Natural killer cell treated with Interleukin-12 subunit alpha and Interleukin-12 subunit beta and Interleukin-15 and Interleukin-18, amount 100 ng/mL, for 72 hours (primary cell): ENCODE data around the gene IL23A. TPM values are rescaled to one million over a fixed set of nuclear protein-coding genes. Genes with fewer than 3 reads are reported as not detected.

Experiments used
- ATAC-seq, 2 donors: fragments of 150-1000 bp; cut with Tn5 transposase in 1 of 2; sonication (Bioruptor Pico), chemical (Tn5 transposase) in 1 of 2; 2 replicates each; pipeline ENCODE4 v1.10.0; 2021
- DNase-seq: peaks from one replicate; pipeline ENCODE4 v3.0.0; 2022; ENCODE audit warnings: low spot score
- H3K27ac Mint-ChIP-seq, 2 donors: 1 replicate in 1 of 2; 2 replicates in 1 of 2; pipeline ENCODE4 v1.8.0; 2022; ENCODE audit warnings: mixed read lengths in 2 of 2, mild to moderate bottlenecking in 1 of 2, moderate library complexity in 1 of 2
- H3K27me3 Mint-ChIP-seq, 2 donors: 1 replicate in 1 of 2; 2 replicates in 1 of 2; pipeline ENCODE4 v1.8.0; 2022; ENCODE audit warnings: mixed read lengths in 2 of 2
- H3K36me3 Mint-ChIP-seq: one replicate; pipeline ENCODE4 v1.8.0; 2022; ENCODE audit warnings: mixed read lengths
- H3K4me1 Mint-ChIP-seq, 2 donors: 1 replicate in 1 of 2; 2 replicates in 1 of 2; pipeline ENCODE4 v1.8.0; 2022; ENCODE audit warnings: low read depth in 2 of 2, mixed read lengths in 2 of 2, mild to moderate bottlenecking in 1 of 2
- H3K4me3 Mint-ChIP-seq: one replicate; pipeline ENCODE4 v1.8.0; 2022; ENCODE audit warnings: mixed read lengths
- H3K9me3 Mint-ChIP-seq: 2 replicates; pipeline ENCODE4 v1.8.0; 2022; ENCODE audit warnings: mixed read lengths
- total RNA-seq, 2 donors: library from RNA; stranded (reverse); gene quantifications; one replicate each; pipeline ENCODE4 v1.2.3, GENCODE V29; 2022

Gene IL23A
- total RNA-seq, 2 donors from 2014 or later, result 0.84 to 1.3 TPM

- Mint-ChIP-seq H3K27me3 (peaks cover 3 to 5% of the 10 kb centered on the region in 2 donors), H3K36me3 (peaks cover 6% of the 10 kb centered on the region), H3K9me3 (no peaks in the 10 kb centered on the region), H3K4me3 (no peak overlapping the region), H3K27ac (no peak overlapping the region), H3K4me1 (no peaks in the 10 kb centered on the region)
- ATAC-seq (no peak), DNase-seq (no peak)
Measured at GRCh38 chr12:56387152-56387736, 48.6 kb downstream of the IL23A start.

GRCh38 chr12:56389412-56389811 lies 50.7 kb downstream of the IL23A start:
- no peak overlapping the region for H3K27ac Mint-ChIP-seq

More at GRCh38 chr12:56389412-56389811, 50.7 kb downstream of the IL23A start:
- ATAC-seq (no peak), DNase-seq (no peak)
- Mint-ChIP-seq H3K36me3 (peaks cover 6% of the 10 kb centered on the region), H3K4me1 (no peaks in the 10 kb centered on the region), H3K27me3 (peaks cover 3 to 5% of the 10 kb centered on the region in 2 donors), H3K9me3 (no peaks in the 10 kb centered on the region), H3K4me3 (no peak overlapping the region)

Other genes with a start within 250 kb of the IL23A start
- gene PA2G4, start 234.3 kb upstream of the IL23A start, total RNA-seq, result 100 to 1,000 TPM; 233 to 318 TPM
- gene RPL41, start 222.3 kb upstream of the IL23A start, total RNA-seq, result 1,000 to 10,000 TPM; 2,363 to 2,700 TPM
- gene ZC3H10, start 220.6 kb upstream of the IL23A start, total RNA-seq, result 10 to 100 TPM; 11.4 to 14.9 TPM
- 100 to 1,000 TPM in 1 of 2 donors, 10 to 100 TPM in 1; 89.3 to 120 TPM for gene ESYT1, start 210.6 kb upstream of the IL23A start, total RNA-seq
- gene MYL6B, start 186.3 kb upstream of the IL23A start, total RNA-seq, result 10 to 100 TPM; 32.0 to 65.5 TPM
- 1,000 to 10,000 TPM; 1,441 to 1,555 TPM for gene MYL6, start 180.5 kb upstream of the IL23A start, total RNA-seq
- 100 to 1,000 TPM; 102 to 166 TPM for gene SMARCC2, start 149.4 kb upstream of the IL23A start, total RNA-seq
- 10 to 100 TPM; 34.1 to 48.8 TPM for gene RNF41, start 117.0 kb upstream of the IL23A start, total RNA-seq
- 10 to 100 TPM; 66.3 to 81.6 TPM for gene NABP2, start 114.5 kb upstream of the IL23A start, total RNA-seq
- 1 to 10 TPM in 1 of 2 donors, under 1 TPM in 1; 0.50 to 1.4 TPM for gene SLC39A5, start 108.8 kb upstream of the IL23A start, total RNA-seq
- 10 to 100 TPM; 59.3 to 99.3 TPM for gene ANKRD52, start 80.5 kb upstream of the IL23A start, total RNA-seq
- gene COQ10A, start 71.9 kb upstream of the IL23A start, total RNA-seq, result 10 to 100 TPM; 15.4 to 26.1 TPM
- 100 to 1,000 TPM; 206 to 278 TPM for gene CS, start 38.6 kb upstream of the IL23A start, total RNA-seq
- 100 to 1,000 TPM; 132 to 162 TPM for gene CNPY2, start 22.9 kb upstream of the IL23A start, total RNA-seq
- gene PAN2, start 4.9 kb upstream of the IL23A start, total RNA-seq, result 10 to 100 TPM; 22.8 to 42.8 TPM
- 100 to 1,000 TPM in 1 of 2 donors, 10 to 100 TPM in 1; 97.7 to 104 TPM for gene STAT2, start 21.2 kb downstream of the IL23A start, total RNA-seq
- gene APOF, start 24.0 kb downstream of the IL23A start, total RNA-seq, result not detected
- 10 to 100 TPM; 29.8 to 80.6 TPM for gene TIMELESS, start 110.5 kb downstream of the IL23A start, total RNA-seq
- under 1 TPM in 1 of 2 donors, not detected in 1; 0.75 TPM for gene MIP, start 115.8 kb downstream of the IL23A start, total RNA-seq
- gene SPRYD4, start 129.7 kb downstream of the IL23A start, total RNA-seq, result 1 to 10 TPM; 2.8 to 6.9 TPM
- under 1 TPM in 1 of 2 donors, not detected in 1; 0.17 TPM for gene GLS2, start 149.3 kb downstream of the IL23A start, total RNA-seq
- 1 to 10 TPM; 1.5 to 2.9 TPM for gene RBMS2, start 182.9 kb downstream of the IL23A start, total RNA-seq